ENCODE measurements around the gene SPIRE1.
"Not testable (repeated sequence)": the region's sequence is repeated elsewhere in the genome, so short reads cannot be mapped to it uniquely, and the experiment has no call there.

SPIRE1 gene

GRCh38 chr18:12441475-12442034 is 216.4 kb downstream of the SPIRE1 start:
- DNase-seq = peak; percentile 70

GRCh38 chr18:12438257-12438656 is 219.7 kb downstream of the SPIRE1 start:
- DNase-seq = no peak

- no peak for DNase-seq
Observed at GRCh38 chr18:12435867-12436266, 222.0 kb downstream of the SPIRE1 start.

- no peak for DNase-seq
Observed at GRCh38 chr18:12434541-12434929, 223.4 kb downstream of the SPIRE1 start.

GRCh38 chr18:12433829-12434540 is 223.9 kb downstream of the SPIRE1 start:
- DNase-seq = no peak

GRCh38 chr18:12432881-12433280 is 225.0 kb downstream of the SPIRE1 start:
- no peak for DNase-seq

GRCh38 chr18:12432196-12432595 is 225.7 kb downstream of the SPIRE1 start:
- DNase-seq = no peak

- no peak for DNase-seq
Observed at GRCh38 chr18:12431561-12431960, 226.3 kb downstream of the SPIRE1 start.

GRCh38 chr18:12430137-12430990 is 227.5 kb downstream of the SPIRE1 start:
- no peak for DNase-seq

GRCh38 chr18:12429556-12429955 is 228.4 kb downstream of the SPIRE1 start:
- DNase-seq = no peak

- no peak for DNase-seq
Observed at GRCh38 chr18:12428923-12429322, 229.0 kb downstream of the SPIRE1 start.

- no peak for DNase-seq
Observed at GRCh38 chr18:12426924-12427323, 231.0 kb downstream of the SPIRE1 start.

- no peak for DNase-seq
Observed at GRCh38 chr18:12424252-12424651, 233.7 kb downstream of the SPIRE1 start.

- peak; percentile 83 for DNase-seq
Observed at GRCh38 chr18:12423820-12424219, 234.1 kb downstream of the SPIRE1 start.

- DNase-seq = no peak
Observed at GRCh38 chr18:12423393-12423792, 234.5 kb downstream of the SPIRE1 start.

- DNase-seq = peak; percentile 51
Observed at GRCh38 chr18:12422936-12423335, 235.0 kb downstream of the SPIRE1 start.

- DNase-seq = no peak
Observed at GRCh38 chr18:12421732-12422131, 236.2 kb downstream of the SPIRE1 start.

- peak; percentile 78 for DNase-seq
Observed at GRCh38 chr18:12420821-12421421, 237.0 kb downstream of the SPIRE1 start.

GRCh38 chr18:12417687-12418086 is 240.2 kb downstream of the SPIRE1 start:
- DNase-seq = no peak

GRCh38 chr18:12416098-12416729 is 241.7 kb downstream of the SPIRE1 start:
- DNase-seq = no peak

- no peak for DNase-seq
Observed at GRCh38 chr18:12411456-12411855, 246.5 kb downstream of the SPIRE1 start.

- DNase-seq = not testable (repeated sequence)
Observed at GRCh38 chr18:12410747-12411146, 247.2 kb downstream of the SPIRE1 start.

GRCh38 chr18:12410081-12410481 is 247.8 kb downstream of the SPIRE1 start:
- no peak for DNase-seq
